NT2/D1 (cell line): ENCODE measurements around the gene FNDC3B.

Experiments
- YY1 ChIP-seq: IDR thresholded peaks from 2 replicates; pipeline ENCODE4 v1.6.1; 2011; ENCODE audit not compliant: insufficient read length, insufficient read depth
- ZNF274 ChIP-seq: IDR thresholded peaks from 2 replicates; pipeline ENCODE4 v1.6.1; 2011; ENCODE audit warnings: mild to moderate bottlenecking, low read depth, low read length

DNA sequence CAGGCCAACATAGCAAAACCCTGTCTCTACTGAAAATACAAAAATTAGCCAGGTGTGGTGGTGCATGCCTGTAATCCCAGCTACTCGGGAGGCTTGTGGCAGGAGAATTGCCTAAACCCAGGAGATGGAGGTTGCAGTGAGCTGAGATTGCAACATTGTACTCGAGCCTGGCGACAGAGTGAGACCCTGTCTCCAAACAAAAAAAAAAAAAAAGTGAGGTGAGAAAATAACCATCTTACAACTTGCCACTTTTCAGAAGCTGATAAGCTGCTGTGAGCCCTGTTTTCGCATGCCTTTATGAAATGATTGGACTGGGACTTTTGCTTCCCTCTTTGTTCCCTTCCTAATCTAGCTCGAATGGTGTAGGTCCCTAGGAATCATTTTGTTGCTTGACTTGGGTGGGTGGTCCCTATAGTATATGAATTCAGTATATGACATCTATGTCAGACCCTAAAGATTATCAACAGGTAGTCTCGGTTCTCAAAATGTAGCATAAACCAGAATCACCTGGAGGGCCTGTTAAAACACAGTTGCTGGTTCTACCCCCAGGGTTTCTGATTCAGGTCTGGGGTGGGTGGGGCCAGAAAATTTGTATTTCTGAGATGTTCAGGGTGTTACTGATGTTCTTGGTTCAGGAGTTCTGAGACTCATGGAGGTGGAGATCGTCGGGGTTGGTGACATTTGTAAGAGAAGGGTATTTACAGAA, 107.9 kb downstream of the FNDC3B start:
- TF ChIP-seq ZNF274 (no peak), YY1 (no peak)
